Bronchial epithelial cell (primary cell): ENCODE results near the gene USP48. TPM values are rescaled to one million over a fixed set of nuclear protein-coding genes. Genes with fewer than 3 reads are reported as not detected.

Experiments used
- DNase-seq: peaks from one replicate; pipeline ENCODE4 v3.0.0-alpha.2; 2010; ENCODE audit warnings: low read depth
- FAIRE-seq: peaks from 2 replicates; lab custom pipeline; 2011; peaks lifted over from hg19 to GRCh38; lab: Jason Lieb, UNC
- H3K27me3 ChIP-seq: 2 replicates; pipeline ENCODE4 v1.5.1; 2011; ENCODE audit warnings: low read length; ENCODE audit not compliant: control insufficient read depth, insufficient read depth
- H3K36me3 ChIP-seq: 2 replicates; pipeline ENCODE4 v1.5.1; 2011; ENCODE audit warnings: low read length; ENCODE audit not compliant: control insufficient read depth, insufficient read depth
- H3K4me3 ChIP-seq: 2 replicates; pipeline ENCODE4 v1.5.1; 2011; ENCODE audit warnings: mild to moderate bottlenecking, low read depth, low read length, control low read depth
- CTCF ChIP-seq: IDR thresholded peaks from 2 replicates; pipeline ENCODE4 v1.5.1; 2011; ENCODE audit warnings: mild to moderate bottlenecking, moderate library complexity, low read length, control low read depth, inconsistent platforms; ENCODE audit not compliant: insufficient read depth, severe bottlenecking
- total RNA-seq: library from RNA; depleted of rRNA; stranded (reverse); fragments of >200 nt; gene quantifications from 2 replicates; pipeline ENCODE4 v1.2.1, GENCODE V29; 2014

Gene USP48
- total RNA-seq, 1 donor from 2014 or later, result 23.4 TPM

DNA sequence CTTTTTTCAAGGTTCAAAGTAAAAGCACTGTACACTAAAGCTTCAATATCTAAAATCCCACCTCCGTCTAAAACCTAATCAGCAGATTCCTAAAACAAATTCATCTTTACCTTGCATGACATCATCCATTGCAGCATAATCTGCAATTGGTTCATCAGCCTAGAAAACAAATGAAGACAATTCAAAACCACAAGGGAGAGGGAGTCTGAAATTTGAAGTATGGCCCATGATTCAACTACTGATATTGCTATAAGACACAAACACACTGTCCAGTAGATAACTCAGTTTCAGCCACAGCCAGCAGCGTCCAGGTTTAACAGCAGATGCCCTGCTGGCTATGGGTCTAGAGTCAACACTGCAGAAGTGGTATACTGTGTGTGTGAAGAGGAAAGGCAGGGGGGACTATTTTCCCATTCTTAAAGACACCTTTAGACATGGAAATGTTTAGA lies 95.8 kb downstream of the USP48 start:
- Histone ChIP-seq H3K4me3 (no peak overlapping the region), H3K36me3 (peaks cover 4% of the 10 kb centered on the region), H3K27me3 (no peaks in the 10 kb centered on the region)
- FAIRE-seq (no peak), DNase-seq (no peak)
- TF ChIP-seq CTCF, result no peak

- no peak for FAIRE-seq
- H3K4me3 ChIP-seq, result no peak overlapping the region
- peaks cover 5% of the 10 kb centered on the region for H3K36me3 ChIP-seq
- no peak for DNase-seq
- no peaks in the 10 kb centered on the region for H3K27me3 ChIP-seq
- no peak for TF ChIP-seq CTCF
These were observed 96.8 kb downstream of the USP48 start for GRCh38 chr1:21685946-21686678.

DNA sequence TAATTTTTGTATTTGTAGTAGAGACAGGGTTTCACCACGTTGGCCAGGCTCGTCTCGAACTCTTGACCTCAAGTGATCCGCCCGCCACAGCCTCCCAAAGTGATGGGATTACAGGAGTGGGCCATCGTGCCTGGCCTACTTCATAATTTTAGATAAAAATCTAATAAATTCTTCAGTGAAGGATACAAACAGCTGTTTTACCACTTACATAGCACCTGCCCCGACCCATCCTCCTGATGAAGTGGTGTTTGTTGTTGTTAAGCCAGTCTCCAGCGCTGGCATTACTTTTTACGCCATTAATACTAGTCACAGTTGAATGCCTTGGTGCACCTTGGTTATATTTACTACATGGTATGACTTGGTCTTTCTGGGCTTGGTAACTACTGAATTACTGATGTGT lies 101.5 kb downstream of the USP48 start:
- Histone ChIP-seq H3K27me3 (no peaks in the 10 kb centered on the region), H3K4me3 (no peak overlapping the region), H3K36me3 (peaks cover 2% of the 10 kb centered on the region)
- no peak for TF ChIP-seq CTCF
- FAIRE-seq, result no peak
- no peak for DNase-seq

DNA sequence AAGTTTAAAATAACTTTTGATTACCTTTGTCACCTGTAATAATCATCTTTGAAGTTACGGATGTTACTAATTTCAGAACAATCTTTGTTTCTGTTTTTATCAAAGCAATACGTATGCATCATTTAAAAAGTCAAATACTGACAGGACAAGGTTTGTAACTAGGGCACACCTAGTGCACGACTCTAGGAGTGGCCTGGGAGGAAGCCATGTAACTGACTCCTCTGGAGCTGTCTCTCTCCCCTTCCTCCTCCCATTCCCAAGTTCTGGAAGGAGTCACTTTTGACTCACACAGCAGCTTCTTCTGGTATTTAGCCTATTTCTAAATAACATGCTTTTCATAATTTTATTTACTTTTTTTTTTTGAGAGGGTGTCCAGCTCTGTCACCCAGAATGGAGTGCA lies 102.0 kb downstream of the USP48 start:
- TF ChIP-seq CTCF, result no peak
- FAIRE-seq, result no peak
- Histone ChIP-seq H3K4me3 (no peak overlapping the region), H3K36me3 (peaks cover 1% of the 10 kb centered on the region), H3K27me3 (no peaks in the 10 kb centered on the region)
- DNase-seq, result no peak

DNA sequence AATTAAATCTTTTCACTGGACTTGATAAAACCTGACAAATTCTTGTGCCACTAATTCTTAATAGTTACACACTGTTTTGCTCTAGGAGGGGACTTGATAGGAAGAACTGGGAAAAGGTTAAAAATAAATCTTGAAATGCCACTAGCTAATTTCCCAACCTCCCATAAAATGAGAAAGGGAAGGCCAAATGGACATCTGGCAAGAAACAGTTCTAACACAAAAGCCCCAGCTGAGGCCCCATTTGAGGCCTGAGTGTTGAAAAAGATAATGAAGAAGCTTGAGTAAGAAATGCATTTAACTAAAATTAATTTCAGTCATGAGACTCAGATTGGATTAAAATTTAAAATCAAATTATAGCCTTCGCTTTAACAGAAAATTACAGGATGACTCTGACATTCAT lies 102.6 kb downstream of the USP48 start:
- H3K36me3 ChIP-seq, result peaks cover 1% of the 10 kb centered on the region
- no peak overlapping the region for H3K4me3 ChIP-seq
- no peak for TF ChIP-seq CTCF
- FAIRE-seq (no peak), DNase-seq (no peak)
- H3K27me3 ChIP-seq, result no peaks in the 10 kb centered on the region

DNA sequence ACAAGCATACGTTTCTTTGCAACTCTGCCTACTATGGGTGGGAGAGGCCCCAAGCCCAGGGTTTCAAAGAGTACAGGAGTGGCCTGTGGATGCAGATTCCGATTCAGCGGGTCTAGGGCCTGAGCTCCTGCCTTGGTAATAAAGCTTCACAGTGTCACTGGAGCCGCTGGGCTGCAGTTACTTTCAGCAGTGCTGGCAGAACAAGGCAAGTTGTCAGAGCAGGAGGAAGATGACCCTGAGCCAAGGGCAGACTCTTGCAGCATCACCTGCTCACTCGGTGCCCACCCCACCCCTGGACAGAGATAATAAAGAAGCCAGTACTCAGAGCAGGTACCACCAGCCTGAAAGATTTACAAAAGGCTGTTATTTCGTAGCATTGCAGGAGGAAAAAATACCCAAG lies 105.8 kb downstream of the USP48 start:
- FAIRE-seq (no peak), DNase-seq (no peak)
- peaks cover 1% of the 10 kb centered on the region for H3K36me3 ChIP-seq
- H3K27me3 ChIP-seq, result no peaks in the 10 kb centered on the region
- H3K4me3 ChIP-seq, result no peak overlapping the region
- TF ChIP-seq CTCF, result no peak
